Measurements from ENCODE around the gene AAK1.

The AAK1 gene

DNA sequence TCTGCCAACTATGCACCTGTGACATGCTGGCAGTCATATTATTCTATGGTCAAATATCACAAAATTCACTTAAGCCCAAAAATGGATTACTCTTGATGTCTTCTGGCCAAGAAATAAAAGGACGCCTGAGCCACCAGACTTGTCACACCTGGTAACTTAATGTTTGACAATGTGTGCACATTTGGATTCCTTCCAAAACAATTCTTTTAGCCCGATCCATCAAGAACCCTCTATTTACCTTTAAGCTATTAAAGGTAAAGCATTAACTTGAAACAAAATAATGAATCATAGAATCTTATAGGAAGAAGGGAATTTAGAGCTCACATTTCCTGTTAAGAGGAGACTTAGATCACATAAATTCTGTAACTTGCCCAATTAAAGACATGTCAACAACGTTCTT, 159.8 kb downstream of the AAK1 start:
- no peak for DNase-seq (ENCODE audit: low spot score)

GRCh38 chr2:69483024-69483423, 160.5 kb downstream of the AAK1 start:
- no peak for DNase-seq (ENCODE audit: low spot score)

- DNase-seq (ENCODE audit: low spot score): no peak
Observed at GRCh38 chr2:69482471-69482870, 161.1 kb downstream of the AAK1 start.

- no peak for DNase-seq (ENCODE audit: low spot score)
Observed at GRCh38 chr2:69481421-69481820, 162.1 kb downstream of the AAK1 start.

DNA sequence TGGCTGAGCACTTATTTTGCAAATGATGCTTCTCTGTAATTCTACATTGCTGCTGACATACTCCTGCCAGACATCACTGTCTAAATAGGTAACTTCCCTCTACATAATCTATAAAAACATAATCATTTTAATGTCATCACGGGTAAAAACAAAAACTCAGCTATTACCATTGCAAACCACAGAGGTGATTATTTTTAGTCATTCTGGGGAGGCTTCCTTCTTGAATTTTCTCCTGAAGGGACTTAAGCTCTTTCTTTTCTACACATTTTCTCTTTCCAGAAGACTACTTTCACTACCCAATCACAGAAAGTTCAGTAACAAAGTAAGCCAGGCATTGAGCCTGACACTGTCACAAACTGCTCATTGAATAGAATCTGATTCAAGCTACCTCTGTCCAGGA, 165.9 kb downstream of the AAK1 start:
- no peak for DNase-seq (ENCODE audit: low spot score)

GRCh38 chr2:69474688-69475087, 168.9 kb downstream of the AAK1 start:
- DNase-seq (ENCODE audit: low spot score): no peak

DNA sequence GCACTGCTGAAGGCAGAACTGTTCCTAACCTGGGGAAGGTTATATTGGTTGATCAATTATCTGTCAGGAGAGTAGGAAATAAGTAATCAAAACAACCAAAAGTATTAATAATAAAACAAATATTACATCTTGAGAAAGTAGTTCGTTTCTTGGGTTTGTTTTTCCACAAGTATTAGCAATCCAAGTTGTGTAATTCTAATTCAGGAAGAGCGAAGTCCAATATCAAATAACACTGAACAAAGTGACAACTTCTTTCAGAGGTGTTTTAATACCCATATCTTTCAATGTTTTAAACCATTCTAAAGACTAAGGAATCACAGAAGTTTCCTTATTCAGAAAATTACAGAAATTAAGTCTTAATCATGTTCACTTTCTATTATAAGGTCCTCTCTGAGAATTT, 171.7 kb downstream of the AAK1 start:
- no peak for DNase-seq (ENCODE audit: low spot score)

DNA sequence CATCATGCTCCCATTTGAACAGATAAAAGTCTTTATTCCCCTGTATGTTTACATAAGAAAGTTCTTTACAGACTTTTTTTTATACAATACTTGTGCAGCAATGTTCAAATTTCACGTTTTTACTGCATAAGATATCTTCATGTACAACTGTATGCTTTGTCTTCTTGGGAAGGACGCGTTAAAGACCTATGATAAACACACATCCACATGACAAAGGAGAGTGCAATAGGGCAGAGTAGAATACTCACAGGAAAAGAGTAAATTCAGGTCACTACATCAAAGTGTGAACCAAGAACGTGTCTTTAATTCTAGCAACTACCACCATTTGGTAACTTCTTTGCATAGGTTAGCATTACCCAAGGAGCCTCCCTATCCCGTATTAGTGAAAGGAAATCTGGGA, 172.6 kb downstream of the AAK1 start:
- no peak for DNase-seq (ENCODE audit: low spot score)

DNA sequence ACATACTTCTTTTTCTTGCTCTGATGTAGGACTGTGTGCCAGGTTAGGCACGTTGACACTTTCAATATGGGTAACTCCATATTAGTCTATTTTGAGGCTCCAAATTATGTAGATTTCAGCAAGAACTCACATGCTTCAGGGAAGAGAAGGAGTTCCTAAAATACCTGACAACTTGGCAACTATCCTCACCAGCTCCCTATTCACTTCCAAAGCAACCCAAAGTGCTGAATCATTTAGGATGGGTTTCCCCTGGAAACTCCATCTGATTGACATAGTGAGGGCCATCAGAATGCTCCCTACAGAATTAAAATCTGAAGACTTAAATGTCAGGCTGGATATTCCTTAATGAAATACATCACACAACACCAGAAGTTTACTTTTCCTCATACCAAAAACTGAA, 173.8 kb downstream of the AAK1 start:
- no peak for DNase-seq (ENCODE audit: low spot score)

DNA sequence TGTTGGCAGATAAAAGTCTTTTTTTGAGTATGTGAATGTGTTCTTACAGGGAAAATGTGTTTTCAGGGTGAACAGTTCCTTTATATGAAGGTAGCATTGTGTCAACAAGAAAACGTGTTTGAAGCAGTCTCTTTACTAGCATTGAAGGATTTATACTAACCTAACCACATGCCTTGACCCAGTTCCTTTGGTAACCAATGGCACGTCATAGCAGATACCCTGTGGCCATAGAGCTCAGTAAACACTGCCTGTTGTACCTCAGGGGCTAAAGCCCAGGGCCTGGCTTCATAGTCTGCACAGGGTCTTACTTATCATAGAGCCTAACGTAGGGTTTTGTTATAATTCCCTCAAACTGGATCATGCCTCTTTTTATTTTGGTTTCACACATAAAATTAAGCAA, 174.2 kb downstream of the AAK1 start:
- no peak for DNase-seq (ENCODE audit: low spot score)

- no peak for DNase-seq (ENCODE audit: low spot score)
Observed at GRCh38 chr2:69466728-69467127, 176.8 kb downstream of the AAK1 start.

- DNase-seq (ENCODE audit: low spot score): no peak
Observed at GRCh38 chr2:69465513-69466456, 177.8 kb downstream of the AAK1 start.

GRCh38 chr2:69464575-69464974, 179.0 kb downstream of the AAK1 start:
- DNase-seq (ENCODE audit: low spot score): no peak

DNA sequence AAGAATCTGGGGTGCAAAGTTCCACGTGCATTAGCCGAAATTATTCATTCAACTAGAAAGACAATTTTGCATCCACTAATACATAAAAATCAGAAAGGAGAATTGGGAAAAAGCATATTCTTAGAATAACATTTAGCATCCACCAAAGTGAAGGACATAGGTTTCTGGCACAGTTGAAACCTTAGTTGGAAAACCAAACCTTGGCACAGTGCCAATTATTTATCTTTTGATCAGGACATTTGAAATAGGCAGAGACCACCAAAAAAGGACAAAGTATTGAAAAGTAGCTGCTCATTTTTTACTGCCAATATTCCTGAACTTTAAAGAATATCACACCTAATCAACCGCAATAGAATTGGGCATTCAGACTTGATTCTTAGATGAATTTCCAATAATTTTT, 180.8 kb downstream of the AAK1 start:
- no peak for DNase-seq (ENCODE audit: low spot score)

- no peak for DNase-seq (ENCODE audit: low spot score)
Observed at GRCh38 chr2:69461404-69461803, 182.1 kb downstream of the AAK1 start.

DNA sequence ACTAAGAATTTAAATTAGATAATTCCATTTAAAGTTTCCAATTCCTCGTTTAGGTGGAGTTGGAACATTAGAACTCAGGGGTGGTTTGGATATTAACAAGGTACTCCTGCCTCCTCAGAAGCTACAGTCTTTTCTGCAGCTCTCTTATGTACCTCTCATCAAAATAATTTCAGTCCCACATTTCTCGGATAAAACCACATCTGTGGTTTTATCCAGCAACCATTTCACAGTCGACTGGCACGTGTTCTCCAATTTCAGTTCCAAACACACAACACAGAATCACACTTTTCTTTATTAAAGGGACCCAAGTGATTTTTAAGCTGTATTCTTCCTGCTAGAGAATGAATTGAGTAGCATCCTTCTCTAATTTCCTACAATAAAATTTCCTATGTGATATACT, 183.6 kb downstream of the AAK1 start:
- no peak for DNase-seq (ENCODE audit: low spot score)

GRCh38 chr2:69456950-69457445, 186.5 kb downstream of the AAK1 start:
- DNase-seq (ENCODE audit: low spot score): no peak

DNA sequence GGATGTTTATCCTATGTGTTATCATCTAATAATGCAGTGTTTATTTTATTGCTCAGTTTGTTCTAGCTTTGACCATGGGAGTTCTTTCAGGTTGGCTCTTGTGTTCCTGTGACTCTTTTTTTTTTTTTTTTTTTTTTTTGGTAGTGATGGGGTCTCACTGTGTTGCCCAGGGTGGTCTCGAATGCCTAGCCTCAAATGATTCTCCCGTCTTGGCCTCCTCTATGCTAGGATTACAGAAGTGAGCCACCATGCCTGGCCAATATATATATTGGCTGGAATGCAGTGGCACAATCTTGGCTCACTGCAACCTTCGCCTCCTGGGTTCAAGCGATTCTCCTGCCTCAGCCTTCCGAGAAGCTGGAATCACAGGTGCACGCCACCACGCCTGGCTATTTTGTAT, 187.4 kb downstream of the AAK1 start:
- no peak for DNase-seq (ENCODE audit: low spot score)

GRCh38 chr2:69454976-69455375, 188.6 kb downstream of the AAK1 start:
- no peak for DNase-seq (ENCODE audit: low spot score)

DNA sequence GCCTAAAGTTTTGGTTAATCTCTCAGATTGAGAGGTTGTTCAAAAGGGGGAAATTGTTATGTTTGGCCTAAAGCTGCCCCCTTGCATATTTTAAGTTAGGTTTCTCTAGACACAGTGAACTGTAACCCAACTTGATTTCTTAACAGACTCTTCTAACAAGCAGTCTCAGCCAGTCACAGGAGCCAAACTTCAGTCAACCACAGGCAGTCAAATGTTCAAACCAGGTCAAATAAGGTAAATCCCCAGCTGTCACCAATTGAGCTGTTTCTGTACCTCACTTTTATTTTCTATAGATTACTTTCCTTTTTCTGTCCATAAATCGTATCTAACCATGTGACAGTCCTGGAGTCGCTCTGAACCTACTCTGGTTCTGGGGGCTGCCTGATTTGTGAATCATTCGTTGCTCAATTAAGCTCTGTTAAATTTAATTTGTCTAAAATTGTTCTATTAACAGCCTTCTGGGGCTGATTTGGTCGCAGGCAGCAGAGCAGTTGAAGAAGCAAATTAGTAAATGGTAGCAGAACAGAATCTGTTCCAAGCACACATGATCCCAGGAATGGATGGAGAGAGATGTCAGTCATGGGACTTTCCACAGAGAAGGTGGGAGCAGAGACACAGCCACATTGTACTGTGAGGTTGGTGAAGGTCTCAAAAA, 189.9 kb downstream of the AAK1 start:
- no peak for DNase-seq (ENCODE audit: low spot score)

DNA sequence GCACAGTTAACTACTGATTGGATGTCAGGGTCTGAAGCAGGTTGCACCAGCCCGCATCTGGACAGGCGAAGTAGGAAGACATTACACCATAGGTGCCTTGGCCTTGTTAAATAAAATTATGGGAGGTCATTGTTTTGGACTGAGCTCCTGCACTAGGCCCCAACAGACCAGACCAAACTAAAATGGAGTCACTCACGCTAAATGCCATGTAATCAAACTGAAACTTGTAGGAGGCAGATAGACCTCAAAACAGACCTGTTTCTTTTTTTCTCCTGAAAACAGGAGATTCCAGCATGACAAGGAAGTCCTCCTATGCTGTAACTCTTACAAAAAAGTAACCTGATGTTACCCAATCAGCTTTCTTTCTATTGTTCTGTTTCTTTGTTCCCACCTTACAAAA, 190.9 kb downstream of the AAK1 start:
- DNase-seq (ENCODE audit: low spot score): no peak

- DNase-seq (ENCODE audit: low spot score): no peak
Observed at GRCh38 chr2:69450735-69451416, 192.7 kb downstream of the AAK1 start.

- no peak for DNase-seq (ENCODE audit: low spot score)
Observed at GRCh38 chr2:69449906-69450305, 193.6 kb downstream of the AAK1 start.

All from AG08396 (cell line).